Measurements from ENCODE around the gene LMAN2.
"Not testable (repeated sequence)": the region's sequence is repeated elsewhere in the genome, so short reads cannot be mapped to it uniquely, and the experiment has no call there.

The LMAN2 gene

GRCh38 chr5:177311392-177311722 is 40.1 kb downstream of the LMAN2 start:
- FAIRE-seq (no peak), DNase-seq (ENCODE audit: insufficient read length, low spot score) (no peak)
- TF ChIP-seq POLR2A (IDR thresholded peaks at IDR 0.05; ENCODE audit: low read depth, low read length), result no peak

- 0 out of 2 replicates have a peak, but pooled peaks have one; percentile 6 for TF ChIP-seq POLR2A (IDR thresholded peaks at IDR 0.05; ENCODE audit: low read depth, low read length)
- FAIRE-seq (no peak), DNase-seq (ENCODE audit: insufficient read length, low spot score) (no peak)
Measured at GRCh38 chr5:177310757-177311391, 40.6 kb downstream of the LMAN2 start.

- FAIRE-seq, result no peak
- no peak for DNase-seq (ENCODE audit: insufficient read length, low spot score)
- no peak for TF ChIP-seq POLR2A (IDR thresholded peaks at IDR 0.05; ENCODE audit: low read depth, low read length)
Measured at GRCh38 chr5:177310332-177310731, 41.1 kb downstream of the LMAN2 start.

- no peak for TF ChIP-seq POLR2A (IDR thresholded peaks at IDR 0.05; ENCODE audit: low read depth, low read length)
- DNase-seq (ENCODE audit: insufficient read length, low spot score) (peak; percentile 67), FAIRE-seq (no peak)
Measured at GRCh38 chr5:177309351-177310191, 41.9 kb downstream of the LMAN2 start.

- DNase-seq (ENCODE audit: insufficient read length, low spot score), result no peak
- no peak for FAIRE-seq
- no peak for TF ChIP-seq POLR2A (IDR thresholded peaks at IDR 0.05; ENCODE audit: low read depth, low read length)
Measured at GRCh38 chr5:177308740-177309139, 42.7 kb downstream of the LMAN2 start.

- FAIRE-seq (no peak), DNase-seq (ENCODE audit: insufficient read length, low spot score) (no peak)
- no peak for TF ChIP-seq POLR2A (IDR thresholded peaks at IDR 0.05; ENCODE audit: low read depth, low read length)
Measured at GRCh38 chr5:177307544-177308363, 43.7 kb downstream of the LMAN2 start.

GRCh38 chr5:177306674-177307543 is 44.6 kb downstream of the LMAN2 start:
- no peak for TF ChIP-seq POLR2A (IDR thresholded peaks at IDR 0.05; ENCODE audit: low read depth, low read length)
- DNase-seq (ENCODE audit: insufficient read length, low spot score) (no peak), FAIRE-seq (no peak)

GRCh38 chr5:177306103-177306640 is 45.3 kb downstream of the LMAN2 start:
- peak; percentile 50 for DNase-seq (ENCODE audit: insufficient read length, low spot score)
- FAIRE-seq, result not testable (repeated sequence)

- no peak for TF ChIP-seq POLR2A (IDR thresholded peaks at IDR 0.05; ENCODE audit: low read depth, low read length)
- DNase-seq (ENCODE audit: insufficient read length, low spot score) (no peak), FAIRE-seq (no peak)
Measured at GRCh38 chr5:177304392-177305119, 46.9 kb downstream of the LMAN2 start.

- FAIRE-seq, result no peak
- no peak for TF ChIP-seq POLR2A (IDR thresholded peaks at IDR 0.05; ENCODE audit: low read depth, low read length)
- no peak for DNase-seq (ENCODE audit: insufficient read length, low spot score)
Measured at GRCh38 chr5:177303925-177304391, 47.5 kb downstream of the LMAN2 start.

GRCh38 chr5:177303121-177303924 is 48.1 kb downstream of the LMAN2 start, which contains the start of the genes PRELID1 and RAB24:
PRELID1 (plus strand) TSS chr5:177303799; CDS start chr5:177303986, 187 bp downstream.
RAB24 (minus strand) TSS chr5:177303719; CDS start chr5:177303288, 431 bp downstream.
- DNase-seq (ENCODE audit: insufficient read length, low spot score), result peak; percentile 78
- peak; percentile 67 for TF ChIP-seq POLR2A (IDR thresholded peaks at IDR 0.05; ENCODE audit: low read depth, low read length)
- FAIRE-seq, result no peak

All from H54 (cell line).